ENCODE results near the gene TBC1D22A. TPM values are rescaled to one million over a fixed set of nuclear protein-coding genes. Genes with fewer than 3 reads are reported as not detected.

Gene TBC1D22A
- total and polyA plus RNA-seq, 10 of the 15 experiments (the other 5 are each of a cell fraction or from before 2014, with no cell fraction given) = 0.63 to 44.7 (median 27.4) TPM

GRCh38 chr22:46915950-46916730 is 153.7 kb downstream of the TBC1D22A start:
- FAIRE-seq (no peak), ATAC-seq (no peak), DNase-seq (ENCODE audit: low read depth, low spot score) (no peak)
- SMC1A ChIA-PET (ENCODE audit: uncharacterized antibody, unreplicated experiment) = no interaction called here
- CTCF ChIA-PET = no interaction called here
- in situ Hi-C loops (cut with MboI) = no loop called here
- POLR2A ChIA-PET = no interaction called here
- H3K4me3 ChIP-seq = no peak overlapping the region
- H4K20me1 ChIP-seq (ENCODE audit: control insufficient read depth, insufficient read depth) = no peaks in the 10 kb centered on the region; the same call in 1 of the 2 replicates
- H3K9ac ChIP-seq (ENCODE audit: control insufficient read depth, insufficient read depth, low read length) = no peak overlapping the region
- 92% methylated on average over 12 of the region's 12 CpGs for WGBS (ENCODE audit: insufficient coverage, insufficient replicate concordance, low lambda C conversion rate, missing lambda C conversion rate)
- RAD21 ChIA-PET (ENCODE audit: unreplicated experiment) = no interaction called here
- TF ChIP-seq NR2F1 (conservative IDR thresholded peaks at IDR 0.05) (no peak), HDGF (IDR thresholded peaks at IDR 0.05) (no peak), ESRRA (IDR thresholded peaks at IDR 0.05; ENCODE audit: low read length) (no peak), MYB (IDR thresholded peaks at IDR 0.05; ENCODE audit: borderline replicate concordance, low read depth, low read length) (no peak), RAD21 (IDR thresholded peaks at IDR 0.05; ENCODE audit: insufficient read depth, low read depth, low read length) (no peak), DPF2 (IDR thresholded peaks at IDR 0.05) (no peak), SMAD5 (IDR thresholded peaks at IDR 0.05; ENCODE audit: low read depth) (no peak), HDAC2 (IDR thresholded peaks at IDR 0.05) (no peak), HCFC1 (IDR thresholded peaks at IDR 0.05; ENCODE audit: low read length) (no peak), RFX5 (IDR thresholded peaks at IDR 0.05; ENCODE audit: low read depth, low read length) (no peak), TCF12 (IDR thresholded peaks at IDR 0.05; ENCODE audit: low read depth, low read length) (no peak), CBFB (IDR thresholded peaks at IDR 0.05; ENCODE audit: low read depth) (no peak), CBX5 (IDR thresholded peaks at IDR 0.05; ENCODE audit: low read depth) (no peak), SRF (IDR thresholded peaks at IDR 0.05; ENCODE audit: low read depth in 2 of 2, low read length in 2 of 2) (no peak), MEF2B (IDR thresholded peaks at IDR 0.05; ENCODE audit: partially characterized antibody, poor library complexity, severe bottlenecking) (no peak)
- TF ChIP-seq, protein P1, sequence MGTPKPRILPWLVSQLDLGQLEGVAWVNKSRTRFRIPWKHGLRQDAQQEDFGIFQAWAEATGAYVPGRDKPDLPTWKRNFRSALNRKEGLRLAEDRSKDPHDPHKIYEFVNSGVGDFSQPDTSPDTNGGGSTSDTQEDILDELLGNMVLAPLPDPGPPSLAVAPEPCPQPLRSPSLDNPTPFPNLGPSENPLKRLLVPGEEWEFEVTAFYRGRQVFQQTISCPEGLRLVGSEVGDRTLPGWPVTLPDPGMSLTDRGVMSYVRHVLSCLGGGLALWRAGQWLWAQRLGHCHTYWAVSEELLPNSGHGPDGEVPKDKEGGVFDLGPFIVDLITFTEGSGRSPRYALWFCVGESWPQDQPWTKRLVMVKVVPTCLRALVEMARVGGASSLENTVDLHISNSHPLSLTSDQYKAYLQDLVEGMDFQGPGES (IDR thresholded peaks at IDR 0.05) = no peak
- H2AFZ ChIP-seq (ENCODE audit: control insufficient read depth, low read depth, low read length) = no peak overlapping the region
- no peaks in the 10 kb centered on the region; the same call in 2 of the 3 replicates for H3K9me3 ChIP-seq (replicated peaks; ENCODE audit: control insufficient read depth, insufficient read depth, low read length)
- no peak overlapping the region for H3K27ac ChIP-seq (ENCODE audit: control insufficient read depth, insufficient read depth)
- no peak overlapping the region for H3K4me2 ChIP-seq (ENCODE audit: control insufficient read depth, insufficient read depth)
- H3K4me1 ChIP-seq (ENCODE audit: control insufficient read depth, insufficient read depth, low read length) = no peaks in the 10 kb centered on the region
- intact Hi-C loops (cut with micrococcal nuclease; ENCODE audit: unreplicated experiment) = no loop called here
- peaks cover 17 to 39% of the 10 kb centered on the region in 2 experiments for H3K36me3 ChIP-seq (ENCODE audit: control insufficient read depth in 2 of 2, insufficient read depth in 2 of 2, low read length in 1 of 2)
- no peaks in the 10 kb centered on the region for H3K27me3 ChIP-seq (replicated peaks in 1 of 2; ENCODE audit: control insufficient read depth in 2 of 2, insufficient read depth in 2 of 2, low read length in 1 of 2)
- BruUV-seq (replicated peaks) = no TSS peak
- no peaks in the 10 kb centered on the region for H3K79me2 ChIP-seq (ENCODE audit: control insufficient read depth, insufficient read depth, low read length)

Data from GM12878 (cell line).